Aorta (tissue), 5 donors: ENCODE results near the gene DGKQ. TPM values are rescaled to one million over a fixed set of nuclear protein-coding genes. Genes with fewer than 3 reads are reported as not detected.

Experiments used
- ATAC-seq: fragments of 200-7000 bp; cut with Tn5 transposase; one replicate; pipeline ENCODE4 v1.9.1; 2022; ENCODE audit warnings: moderate library complexity; ENCODE audit not compliant: low FRiP score
- DNase-seq, 2 donors: peaks; one replicate each; pipeline ENCODE4 v3.0.0-alpha.2; 2020
- H3K27ac ChIP-seq, 2 donors: one replicate each; pipeline ENCODE4 v1.5.1; 2013; ENCODE audit warnings: low read length in 2 of 2, mild to moderate bottlenecking in 2 of 2, moderate library complexity in 2 of 2, control low read depth in 1 of 2, inconsistent platforms in 1 of 2, low read depth in 1 of 2
- H3K27me3 ChIP-seq, 2 donors: one replicate each; pipeline ENCODE4 v1.6.1; 2013; ENCODE audit warnings: control low read depth in 1 of 2, low read length in 1 of 2, mild to moderate bottlenecking in 1 of 2, moderate library complexity in 1 of 2; ENCODE audit not compliant: insufficient read depth in 2 of 2, control insufficient read depth in 1 of 2
- H3K36me3 ChIP-seq, 2 donors: one replicate each; pipeline ENCODE4 v1.6.1; 2013; ENCODE audit warnings: control low read depth in 1 of 2, low read length in 1 of 2, mild to moderate bottlenecking in 1 of 2; ENCODE audit not compliant: insufficient read depth in 2 of 2, control insufficient read depth in 1 of 2
- H3K4me1 ChIP-seq, 2 donors: one replicate each; pipeline ENCODE4 v1.6.1; 2013; ENCODE audit warnings: low read length in 2 of 2, control low read depth in 1 of 2, mild to moderate bottlenecking in 1 of 2, moderate library complexity in 1 of 2; ENCODE audit not compliant: insufficient read depth in 2 of 2, control insufficient read depth in 1 of 2
- H3K4me3 ChIP-seq, 2 donors: one replicate each; pipeline ENCODE4 v1.5.1; 2013; ENCODE audit warnings: low read length in 2 of 2, control low read depth in 1 of 2, mild to moderate bottlenecking in 1 of 2
- H3K9me3 ChIP-seq: one replicate; pipeline ENCODE4 v1.6.1; 2013; ENCODE audit warnings: mild to moderate bottlenecking, low read length; ENCODE audit not compliant: control insufficient read depth
- WGBS, 2 donors: extraction: QIAGEN DNeasy Blood & Tissue Kit; methylation state at CpG; one replicate each; pipeline ENCODE4 v1.1.7; 2013; 5-methylcytosine and 5-hydroxymethylcytosine counted together
- intact Hi-C, 2 donors: fragments of 100-400 bp; cut with DNase I; formaldehyde crosslinking; loops; one replicate each; pipeline versions ENCODE4 v1.14.2 to v1.15.0; 2022
- polyA plus RNA-seq, 2 donors: library from polyadenylated mRNA; stranded (reverse); fragments of 200-250 nt; gene quantifications; one replicate each; pipeline ENCODE4 v1.2.3, GENCODE V29; 2013
- total RNA-seq, 2 donors: library from RNA; stranded (reverse); fragmentation: NEBNext Ultra II Directional; extraction: Animal tissue kit (Norgen Biotek cat#: 25700); gene quantifications; one replicate each; pipeline ENCODE4 v1.2.1, GENCODE V29; 2021
- donor health status: healthy with polysubstance abuse.
- donor health status: Bipolar disorder and iron deficiency.
- donor health status: DM: no; HTN: no; CAD: no.
- donor health status: DM: no; HTN: no; CAD: no.
- donor health status: DM: yes; HTN: yes; CAD: no.

DGKQ gene
- total and polyA plus RNA-seq, 4 donors = 5.4 to 14.2 (median 12.3) TPM

DNA sequence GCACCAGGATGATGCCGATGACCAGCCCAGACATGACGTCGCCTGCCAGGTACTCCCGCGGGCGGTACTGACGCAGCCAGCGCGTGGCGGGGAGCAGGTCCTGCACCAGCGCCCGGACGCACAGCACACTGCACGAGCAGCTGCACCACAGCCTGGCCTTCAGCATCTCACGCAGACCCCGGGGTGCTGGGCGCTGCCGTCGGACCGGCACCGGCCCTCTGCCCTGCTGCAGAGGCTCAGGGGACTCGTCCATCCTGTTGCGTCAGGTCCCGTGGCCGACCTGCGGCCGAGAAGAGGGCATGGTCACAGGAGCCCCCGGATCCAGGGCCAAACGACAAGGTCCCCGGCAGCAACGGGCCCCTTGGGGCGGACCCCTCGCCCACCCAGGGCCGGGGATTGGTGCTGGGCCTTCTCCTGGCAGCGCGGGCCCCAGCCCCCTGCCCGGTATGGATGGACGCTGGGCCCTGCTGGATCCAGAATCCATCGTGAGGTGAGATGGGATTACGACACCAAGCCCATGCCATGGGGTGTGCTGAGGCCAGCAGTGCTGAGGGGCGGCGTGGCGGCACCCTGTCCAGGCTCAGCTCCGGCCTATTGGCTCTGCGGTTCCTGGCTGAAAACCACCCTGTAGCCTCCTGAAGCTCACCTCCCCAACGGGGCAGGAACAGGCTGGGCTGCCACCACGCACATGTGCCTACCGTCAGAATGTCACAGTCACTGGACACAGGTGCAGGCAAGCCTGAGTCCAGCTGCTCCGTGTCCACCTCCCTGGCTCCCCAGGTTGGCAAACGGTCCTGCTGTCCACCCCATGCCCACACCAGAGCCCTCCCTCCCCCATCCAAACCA, 18.3 kb upstream of the DGKQ start:
- no peak overlapping the region for H3K4me3 ChIP-seq
- H3K4me1 ChIP-seq = no peaks in the 10 kb centered on the region
- no peak overlapping the region for H3K27ac ChIP-seq
- H3K27me3 ChIP-seq = no peaks in the 10 kb centered on the region
- no peaks in the 10 kb centered on the region for H3K36me3 ChIP-seq
- ATAC-seq (no peak), DNase-seq (no peak)
- intact Hi-C loops = no loop called here
- WGBS, 2 donors = 94 to 95% methylated on average over 50 of the region's 50 CpGs
- H3K9me3 ChIP-seq = no peaks in the 10 kb centered on the region

DNA sequence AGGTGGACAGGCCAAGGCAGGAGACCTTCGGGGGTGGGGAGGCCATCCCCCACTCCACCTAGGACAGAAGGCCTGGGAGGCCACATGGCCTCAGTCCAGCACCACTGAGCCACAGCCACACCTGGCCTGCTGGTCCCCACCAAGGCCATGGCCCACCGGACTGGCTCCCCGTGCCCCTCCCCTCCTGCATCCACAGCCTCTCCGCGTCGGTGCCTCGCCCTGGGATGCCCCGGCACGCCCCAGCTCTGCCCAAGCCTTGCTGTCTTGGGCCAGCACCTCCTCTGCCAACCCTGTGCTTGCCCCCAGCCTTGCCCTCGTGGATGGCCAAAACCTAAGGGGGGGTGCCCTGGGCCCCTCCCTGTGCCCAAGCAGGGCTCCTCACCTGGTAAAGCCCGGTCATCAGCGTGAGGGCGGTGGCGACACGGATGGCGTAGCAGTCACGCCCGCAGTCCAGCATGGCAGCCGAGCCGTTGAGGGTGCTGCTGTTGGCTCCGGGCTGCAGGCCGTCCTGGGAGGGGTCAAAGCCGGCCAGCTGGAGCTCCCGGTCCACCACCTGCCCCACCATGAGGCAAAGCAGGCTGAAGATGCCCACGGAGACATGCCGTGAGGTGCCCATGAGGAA, 17.5 kb upstream of the DGKQ start:
- intact Hi-C loops = no loop called here
- no peak for ATAC-seq
- H3K9me3 ChIP-seq = no peaks in the 10 kb centered on the region
- WGBS, 2 donors = 93 to 95% methylated on average over 26 of the region's 26 CpGs
- H3K27ac ChIP-seq = no peak overlapping the region
- H3K36me3 ChIP-seq = no peaks in the 10 kb centered on the region
- no peaks in the 10 kb centered on the region for H3K4me1 ChIP-seq
- DNase-seq = no peak
- no peak overlapping the region for H3K4me3 ChIP-seq
- no peaks in the 10 kb centered on the region for H3K27me3 ChIP-seq

DNA sequence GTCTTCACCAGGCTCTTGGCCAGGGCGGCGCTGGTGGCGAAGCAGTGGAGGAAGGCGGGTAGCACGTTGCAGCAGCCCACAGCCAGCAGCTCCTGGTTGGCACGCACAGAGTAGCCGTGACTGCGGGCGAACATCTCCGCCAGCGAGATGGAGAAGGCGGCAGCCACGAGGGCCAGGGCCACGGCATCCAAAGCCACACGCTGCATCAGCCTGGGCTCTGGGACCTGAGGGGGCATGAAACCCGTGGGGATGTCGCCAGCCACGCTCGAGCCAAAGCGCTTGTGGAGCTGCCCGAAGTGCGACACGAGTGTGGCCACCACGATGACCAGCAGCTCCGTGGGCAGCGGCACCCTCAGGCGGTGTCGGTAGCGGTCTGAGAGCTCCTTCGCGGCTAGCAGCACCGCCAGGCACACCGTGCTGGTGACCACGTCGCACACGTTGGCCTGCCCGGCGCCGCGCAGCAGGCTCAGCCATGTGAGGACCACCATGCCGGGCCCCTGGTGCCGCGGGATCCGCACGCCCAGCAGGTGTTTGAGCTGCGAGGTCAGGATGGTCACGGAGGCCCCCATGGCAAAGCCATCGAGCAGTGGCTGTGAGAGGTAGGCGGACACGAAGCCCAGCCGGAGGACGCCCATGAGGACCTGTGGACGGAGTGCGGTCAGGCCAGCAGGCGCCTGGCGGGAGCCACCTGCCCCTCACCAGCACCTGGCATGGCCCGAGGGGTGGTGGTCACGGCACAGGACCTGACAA, 16.5 kb upstream of the DGKQ start:
- H3K9me3 ChIP-seq = no peaks in the 10 kb centered on the region
- H3K27me3 ChIP-seq = no peaks in the 10 kb centered on the region
- no peak overlapping the region for H3K4me3 ChIP-seq
- H3K4me1 ChIP-seq = no peaks in the 10 kb centered on the region
- 95 to 96% methylated on average over 58 of the region's 58 CpGs for WGBS, 2 donors
- intact Hi-C loops = loop anchor here in 1 of 2 donors (5.0 kb wide), 1 partner anchor 58 kb away; the partner anchor contains the start of genes GAK and TMEM175
- ATAC-seq (no peak), DNase-seq (no peak)
- H3K36me3 ChIP-seq = no peaks in the 10 kb centered on the region
- H3K27ac ChIP-seq = no peak overlapping the region

DNA sequence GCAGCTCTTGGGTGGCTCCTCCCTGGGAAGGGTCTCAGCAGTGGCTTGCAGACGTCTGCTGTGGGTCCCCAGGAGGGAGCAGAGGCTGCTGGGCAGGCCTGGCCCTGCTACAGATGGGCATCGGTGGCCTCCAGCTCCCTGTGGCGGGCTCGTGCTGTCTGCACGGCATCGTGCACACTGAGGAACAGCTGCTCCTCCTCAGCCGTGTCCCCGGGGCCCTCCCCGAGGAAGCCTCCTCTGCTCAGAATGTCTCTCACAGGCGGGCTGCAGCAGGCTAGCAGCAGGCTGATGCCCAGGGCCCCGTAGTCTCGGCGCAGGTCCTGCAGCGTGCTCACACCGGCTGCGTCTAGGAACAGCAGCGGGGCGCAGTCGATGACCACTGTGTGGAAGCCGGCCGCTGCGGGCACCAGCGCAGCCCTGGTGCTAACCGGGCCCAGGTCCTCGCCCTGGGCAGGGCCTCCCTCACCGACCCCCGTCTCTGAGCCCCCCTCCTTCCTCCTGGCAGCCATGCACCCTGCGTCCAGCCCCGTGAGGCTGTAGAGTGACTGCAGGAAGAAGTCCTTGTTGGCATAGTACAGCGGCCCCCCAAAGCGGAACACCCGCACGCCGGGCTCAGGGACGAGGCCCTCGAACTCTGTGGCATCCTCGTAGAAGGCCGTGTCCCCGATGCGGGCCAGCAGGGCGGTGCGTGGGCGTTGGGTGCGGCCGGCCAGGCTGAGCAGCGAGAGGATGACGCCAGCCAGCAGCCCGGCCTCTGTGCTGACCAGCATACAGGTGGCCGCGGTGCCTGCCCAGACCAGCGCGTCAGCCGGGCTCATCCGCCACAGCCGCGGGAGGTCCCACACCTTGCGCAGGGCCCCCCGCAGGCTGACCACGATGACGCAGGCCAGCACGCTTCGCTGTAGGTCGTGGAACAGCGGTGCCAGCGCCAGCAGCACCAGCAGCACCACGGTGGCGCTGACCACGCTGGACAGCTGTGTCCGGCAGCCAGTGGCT, 15.7 kb upstream of the DGKQ start:
- ATAC-seq = no peak
- intact Hi-C loops = loop anchor here in 1 of 2 donors (5.0 kb wide), 1 partner anchor 57 kb away; the partner anchor contains the start of genes GAK and TMEM175

DNA sequence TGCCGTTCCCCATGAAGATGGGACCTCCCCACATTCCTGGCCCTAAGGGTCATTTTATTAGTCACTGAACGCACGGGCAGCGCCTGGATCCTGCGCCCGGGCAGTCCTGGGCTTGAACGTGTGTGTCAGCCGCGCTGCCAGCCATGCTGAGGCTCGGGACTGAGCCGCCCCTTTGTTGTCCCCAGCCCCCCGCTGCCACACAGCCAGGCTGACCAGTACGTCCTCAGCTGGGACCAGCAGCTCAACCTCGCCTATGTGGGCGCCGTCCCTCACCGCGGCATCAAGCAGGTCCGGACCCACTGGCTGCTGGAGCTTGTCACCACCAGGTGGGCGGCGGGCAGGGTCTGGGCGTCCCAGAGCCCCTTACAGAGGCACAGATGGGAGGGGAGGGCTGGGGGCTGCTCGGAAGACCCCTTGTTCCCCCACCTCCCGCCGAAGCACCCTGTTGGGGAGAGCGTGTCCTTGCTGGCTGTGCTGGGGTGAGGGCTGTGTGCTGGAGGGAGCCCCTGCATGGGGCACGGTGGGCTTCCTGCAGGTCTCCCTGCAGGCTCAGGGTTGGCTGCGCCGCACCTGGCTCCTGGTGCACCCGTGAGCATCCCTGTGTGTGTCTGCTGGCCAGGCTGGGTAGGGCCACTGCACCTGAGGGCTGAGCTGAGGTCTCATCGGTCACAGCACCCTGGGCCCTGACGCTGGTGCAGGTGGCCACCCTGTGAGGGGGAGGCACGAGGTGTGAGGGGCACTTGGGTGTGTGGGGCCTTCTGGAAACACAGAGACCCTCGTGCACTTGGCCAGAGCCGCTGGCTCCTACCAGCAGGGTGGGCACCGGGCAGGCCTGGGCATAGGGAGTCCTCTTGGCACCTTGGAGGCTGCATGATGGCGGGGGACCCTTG, 14.5 kb upstream of the DGKQ start:
- ATAC-seq = no peak
- Histone ChIP-seq H3K4me1 (no peaks in the 10 kb centered on the region), H3K9me3 (no peaks in the 10 kb centered on the region), H3K27ac (no peak overlapping the region), H3K27me3 (no peaks in the 10 kb centered on the region), H3K4me3 (peak overlapping the region in 1 of 2 donors; percentile 38), H3K36me3 (no peaks in the 10 kb centered on the region)
- 71 to 79% methylated on average over 32 to 37 of the region's 37 CpGs for WGBS, 2 donors
- intact Hi-C loops = loop anchor here in 1 of 2 donors (5.0 kb wide), 1 partner anchor 56 kb away; the partner anchor contains the start of genes GAK and TMEM175
- DNase-seq = no peak

More for the DNA sequence above, 15.7 kb upstream of the DGKQ start:
- 94 to 95% methylated on average over 68 to 69 of the region's 69 CpGs for WGBS, 2 donors
- Histone ChIP-seq H3K4me1 (no peaks in the 10 kb centered on the region), H3K36me3 (no peaks in the 10 kb centered on the region), H3K9me3 (no peaks in the 10 kb centered on the region), H3K27me3 (no peaks in the 10 kb centered on the region), H3K4me3 (no peak overlapping the region), H3K27ac (no peak overlapping the region)
- no peak for DNase-seq

DNA sequence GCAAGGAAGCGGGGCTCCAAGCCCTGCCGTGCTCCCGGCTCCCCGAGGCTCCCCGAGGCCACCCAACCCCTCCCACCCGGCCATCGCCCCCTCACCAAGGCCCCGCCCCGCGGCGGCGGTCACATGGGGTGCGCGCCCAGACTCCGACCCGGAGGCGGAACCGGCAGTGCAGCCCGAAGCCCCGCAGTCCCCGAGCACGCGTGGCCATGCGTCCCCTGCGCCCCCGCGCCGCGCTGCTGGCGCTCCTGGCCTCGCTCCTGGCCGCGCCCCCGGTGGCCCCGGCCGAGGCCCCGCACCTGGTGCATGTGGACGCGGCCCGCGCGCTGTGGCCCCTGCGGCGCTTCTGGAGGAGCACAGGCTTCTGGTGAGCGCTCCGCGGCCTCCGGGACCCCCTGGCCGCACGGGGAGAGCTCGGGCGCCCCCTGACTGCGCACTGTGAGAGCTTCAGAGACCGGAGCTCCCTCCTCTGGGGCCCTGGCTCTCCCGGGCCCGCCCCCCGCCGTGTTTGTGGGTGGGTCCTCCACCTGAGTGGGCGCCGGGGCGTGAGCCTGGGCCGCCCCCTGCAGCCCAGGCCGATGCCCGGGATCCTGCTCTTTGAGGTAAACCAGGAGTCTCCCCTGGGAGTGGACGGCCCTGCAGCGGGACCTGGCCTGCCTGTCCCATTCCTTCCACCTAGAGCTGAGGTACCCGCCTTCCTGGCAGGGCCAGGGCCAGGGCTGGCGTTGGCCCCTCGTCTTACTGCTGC, 13.7 kb upstream of the DGKQ start, which contains the start of gene IDUA:
Gene IDUA (plus strand): TSS at position 166 of the 745 bp plus-strand sequence. CDS start 41 bp downstream, at position 207.
- Histone ChIP-seq H3K36me3 (no peaks in the 10 kb centered on the region), H3K4me1 (no peaks in the 10 kb centered on the region), H3K27me3 (no peaks in the 10 kb centered on the region), H3K27ac (no peak within 1 kb of the TSS), H3K9me3 (no peaks in the 10 kb centered on the region), H3K4me3 (peak within 1 kb of the TSS; percentile 38 to 58)
- intact Hi-C loops = loop anchor here in 1 of 2 donors (5.0 kb wide), 1 partner anchor 55 kb away; the partner anchor contains the start of genes GAK and TMEM175
- ATAC-seq (peak; percentile 90), DNase-seq (peak; percentile 91 to 93)
- 1% methylated on average over 52 to 69 of the region's 69 CpGs for WGBS, 2 donors
